A549 (cell line): ENCODE measurements around the gene ASB13. TPM values are rescaled to one million over a fixed set of nuclear protein-coding genes. Genes with fewer than 3 reads are reported as not detected.

ENCODE experiments used
- ATAC-seq, 2 experiments: fragments of 200-7000 bp in 1 of 2; fragments of >200 bp in 1 of 2; cut with Nextera tagmentation in 1 of 2; cut with Tn5 transposase in 1 of 2; 3 replicates each; pipeline versions ENCODE4 v1.8.0 to v1.9.1; 2018 to 2020; ENCODE audit warnings: mild to moderate bottlenecking in 1 of 2, moderate library complexity in 1 of 2
- CTCF ChIA-PET: fragments of 300-600 bp; sonication (Branson Sonifier 250); formaldehyde crosslinking; extraction: SDS; loops from one replicate; lab custom pipeline; 2021; ENCODE audit warnings: antibody characterized with exemption, inconsistent platforms; lab: Yijun Ruan, JAX
- POLR2A ChIA-PET: fragments of 350-600 bp; formaldehyde crosslinking; extraction: SDS; loops from one replicate; lab custom pipeline; 2021; ENCODE audit warnings: antibody characterized with exemption, inconsistent platforms; lab: Yijun Ruan, JAX
- DNase-seq, 2 experiments: peaks; one replicate each; pipeline versions ENCODE4 v3.0.0 to v3.0.0-alpha.2; 2011 to 2016; ENCODE audit warnings: low read depth in 1 of 2, low spot score in 1 of 2
- FAIRE-seq: peaks from 2 replicates; lab custom pipeline; 2011; peaks lifted over from hg19 to GRCh38; lab: Jason Lieb, UNC
- H3K27ac ChIP-seq, 2 experiments: fragments of >200 bp; sonication (Bioruptor Twin); formaldehyde crosslinking; 3 replicates each; pipeline ENCODE4 v1.5.1; 2016 to 2017
- H3K4me1 ChIP-seq: fragments of >200 bp; sonication (Bioruptor Twin); formaldehyde crosslinking; 3 replicates; pipeline ENCODE4 v1.6.1; 2016
- H3K4me2 ChIP-seq: fragments of >200 bp; sonication (Bioruptor Twin); formaldehyde crosslinking; 3 replicates; pipeline ENCODE4 v1.6.1; 2016
- H3K4me3 ChIP-seq: fragments of >200 bp; sonication (Bioruptor Twin); formaldehyde crosslinking; 3 replicates; pipeline ENCODE4 v1.5.1; 2016
- H3K9me3 ChIP-seq: fragments of >200 bp; sonication (Bioruptor Twin); formaldehyde crosslinking; 3 replicates; pipeline ENCODE4 v1.6.1; 2016
- BHLHE40 ChIP-seq: IDR thresholded peaks from 2 replicates; pipeline ENCODE4 v1.6.1; 2012; ENCODE audit warnings: low read depth, low read length, inconsistent platforms
- CBX2 ChIP-seq: fragments of 200-600 bp; sonication (generic); IDR thresholded peaks from 2 replicates; pipeline ENCODE4 v1.6.1; 2016; ENCODE audit warnings: low read depth, mild to moderate bottlenecking, borderline replicate concordance
- CEBPB ChIP-seq, 2 experiments: fragments of >200 bp in 1 of 2; sonication (Bioruptor Twin) in 1 of 2; formaldehyde crosslinking in 1 of 2; IDR thresholded peaks; 2 replicates each; pipeline ENCODE4 v1.6.1; 2012 to 2016
- E2F6 ChIP-seq: IDR thresholded peaks from 2 replicates; pipeline ENCODE4 v1.6.1; 2012; ENCODE audit warnings: low read depth, borderline replicate concordance
- EP300 ChIP-seq, 2 experiments: fragments of >200 bp; sonication (Bioruptor Twin); formaldehyde crosslinking; IDR thresholded peaks; 2 replicates in 1 of 2; 3 replicates in 1 of 2; pipeline ENCODE4 v1.6.1; 2016 to 2017
- FOSB ChIP-seq: fragments of 250-450 bp; sonication (Bioruptor Pico); IDR thresholded peaks from 2 replicates; pipeline ENCODE4 v1.5.0; 2020; ENCODE audit warnings: mild to moderate bottlenecking, moderate library complexity
- GATA3 ChIP-seq: IDR thresholded peaks from 2 replicates; pipeline ENCODE4 v1.6.1; 2012; ENCODE audit warnings: borderline replicate concordance
- JUN ChIP-seq, 2 experiments: fragments of >200 bp; sonication (Bioruptor Twin); formaldehyde crosslinking; IDR thresholded peaks; 2 replicates in 1 of 2; 3 replicates in 1 of 2; pipeline ENCODE4 v1.6.1; 2016 to 2017
- JUNB ChIP-seq: fragments of >200 bp; sonication (Bioruptor Twin); formaldehyde crosslinking; IDR thresholded peaks from 2 replicates; pipeline ENCODE4 v1.6.1; 2016
- KDM1A ChIP-seq: fragments of 200-600 bp; sonication (generic); IDR thresholded peaks from 2 replicates; pipeline ENCODE4 v1.6.1; 2016; ENCODE audit warnings: low read depth, mild to moderate bottlenecking
- MAX ChIP-seq: IDR thresholded peaks from 2 replicates; pipeline ENCODE4 v1.6.1; 2012
- MYC ChIP-seq: IDR thresholded peaks from 2 replicates; pipeline ENCODE4 v1.6.1; 2012; ENCODE audit warnings: mild to moderate bottlenecking, inconsistent platforms, low read length, improper control_type of control experiment, borderline replicate concordance
- POLR2AphosphoS2 ChIP-seq: conservative IDR thresholded peaks from 2 replicates; pipeline ENCODE4 v1.6.1; 2012; ENCODE audit warnings: low read length, improper control_type of control experiment, inconsistent platforms
- RARB ChIP-seq: fragments of 250-450 bp; sonication (Bioruptor Pico); IDR thresholded peaks from 2 replicates; pipeline ENCODE4 v1.8.0; 2021; ENCODE audit warnings: mild to moderate bottlenecking, moderate library complexity
- RFX5 ChIP-seq: fragments of 450-650 bp; IDR thresholded peaks from 2 replicates; pipeline ENCODE4 v1.7.1; 2014; ENCODE audit warnings: antibody characterized with exemption, mild to moderate bottlenecking, moderate library complexity
- SREBF2 ChIP-seq: fragments of 450-650 bp; IDR thresholded peaks from 2 replicates; pipeline ENCODE4 v1.6.1; 2014; ENCODE audit warnings: mild to moderate bottlenecking, moderate library complexity
- USF2 ChIP-seq: fragments of 450-650 bp; IDR thresholded peaks from 2 replicates; pipeline ENCODE4 v1.6.1; 2014; ENCODE audit warnings: antibody characterized with exemption
- ZC3H11A ChIP-seq: fragments of 450-650 bp; IDR thresholded peaks from 2 replicates; pipeline ENCODE4 v1.6.1; 2014; ENCODE audit warnings: antibody characterized with exemption, mild to moderate bottlenecking
- ZFP36 ChIP-seq: fragments of 450-650 bp; IDR thresholded peaks from 2 replicates; pipeline ENCODE4 v1.6.1; 2014; ENCODE audit warnings: borderline replicate concordance; ENCODE audit not compliant: partially characterized antibody
- ZSCAN20 ChIP-seq: fragments of 250-450 bp; sonication (Bioruptor Pico); IDR thresholded peaks from 2 replicates; pipeline ENCODE4 v1.8.0; 2022; ENCODE audit warnings: mild to moderate bottlenecking, moderate library complexity
- WGBS: methylation state at CpG from one replicate; pipeline ENCODE4 v1.1.6; 2017; ENCODE audit errors: missing lambda C conversion rate; 5-methylcytosine and 5-hydroxymethylcytosine counted together
- polyA plus RNA-seq, 4 experiments: library from polyadenylated mRNA; depleted of rRNA in 3 of 4; stranded (reverse); fragments of >200 nt; fragmentation: RNase III in 1 of 4; extraction: RNeasy Plus Mini Kit Qiagen cat#74134 plus additional on column Dnase treatment in 1 of 4; gene quantifications; 2 replicates in 3 of 4; 3 replicates in 1 of 4; pipeline ENCODE4 v1.2.3, GENCODE V29; 2011 to 2017
- TF ChIP-seq, protein P1 (sequence below): fragments of 250-450 bp; sonication (Bioruptor Pico); IDR thresholded peaks from 2 replicates; pipeline ENCODE4 v1.5.0; 2020; ENCODE audit warnings: low read depth, mild to moderate bottlenecking, moderate library complexity
- TF ChIP-seq, protein P2 (sequence below): fragments of >200 bp; sonication (Bioruptor Twin); formaldehyde crosslinking; IDR thresholded peaks from 3 replicates; pipeline ENCODE4 v1.5.1; 2016
- TF ChIP-seq, protein P3 (sequence below): fragments of 150-350 bp; IDR thresholded peaks from 2 replicates; pipeline ENCODE4 v1.6.1; 2014; ENCODE audit warnings: low read depth, mild to moderate bottlenecking, low read length

Gene ASB13
- polyA plus RNA-seq, 2 of the 4 experiments (the other 2 are of a cell fraction), result 10.9 to 12.9 TPM

GRCh38 chr10:5708356-5708755 lies 42.0 kb upstream of the ASB13 start (continued):
- TF ChIP-seq USF2, result no peak
- no peak for TF ChIP-seq JUNB
- no peak for TF ChIP-seq BHLHE40
- no peak for TF ChIP-seq RFX5
- TF ChIP-seq, all 56 proteins: peak for 0

- Histone ChIP-seq H3K27ac (no peak overlapping the region), H3K9me3 (no peaks in the 10 kb centered on the region), H3K4me3 (no peak overlapping the region), H3K4me1 (peaks cover 9% of the 10 kb centered on the region; the same call in 2 of the 3 replicates), H3K4me2 (no peak overlapping the region)
- CTCF ChIA-PET, result no interaction called here
- WGBS, result 93% methylated on average over 1 of the region's 1 CpG
- FAIRE-seq (no peak), DNase-seq (no peak), ATAC-seq (no peak)
- TF ChIP-seq ZFP36, result no peak
- TF ChIP-seq, protein P1, sequence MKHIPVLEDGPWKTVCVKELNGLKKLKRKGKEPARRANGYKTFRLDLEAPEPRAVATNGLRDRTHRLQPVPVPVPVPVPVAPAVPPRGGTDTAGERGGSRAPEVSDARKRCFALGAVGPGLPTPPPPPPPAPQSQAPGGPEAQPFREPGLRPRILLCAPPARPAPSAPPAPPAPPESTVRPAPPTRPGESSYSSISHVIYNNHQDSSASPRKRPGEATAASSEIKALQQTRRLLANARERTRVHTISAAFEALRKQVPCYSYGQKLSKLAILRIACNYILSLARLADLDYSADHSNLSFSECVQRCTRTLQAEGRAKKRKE (CRISPR knock-in tag), result no peak
- TF ChIP-seq, protein P2, sequence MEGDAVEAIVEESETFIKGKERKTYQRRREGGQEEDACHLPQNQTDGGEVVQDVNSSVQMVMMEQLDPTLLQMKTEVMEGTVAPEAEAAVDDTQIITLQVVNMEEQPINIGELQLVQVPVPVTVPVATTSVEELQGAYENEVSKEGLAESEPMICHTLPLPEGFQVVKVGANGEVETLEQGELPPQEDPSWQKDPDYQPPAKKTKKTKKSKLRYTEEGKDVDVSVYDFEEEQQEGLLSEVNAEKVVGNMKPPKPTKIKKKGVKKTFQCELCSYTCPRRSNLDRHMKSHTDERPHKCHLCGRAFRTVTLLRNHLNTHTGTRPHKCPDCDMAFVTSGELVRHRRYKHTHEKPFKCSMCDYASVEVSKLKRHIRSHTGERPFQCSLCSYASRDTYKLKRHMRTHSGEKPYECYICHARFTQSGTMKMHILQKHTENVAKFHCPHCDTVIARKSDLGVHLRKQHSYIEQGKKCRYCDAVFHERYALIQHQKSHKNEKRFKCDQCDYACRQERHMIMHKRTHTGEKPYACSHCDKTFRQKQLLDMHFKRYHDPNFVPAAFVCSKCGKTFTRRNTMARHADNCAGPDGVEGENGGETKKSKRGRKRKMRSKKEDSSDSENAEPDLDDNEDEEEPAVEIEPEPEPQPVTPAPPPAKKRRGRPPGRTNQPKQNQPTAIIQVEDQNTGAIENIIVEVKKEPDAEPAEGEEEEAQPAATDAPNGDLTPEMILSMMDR, result no peak
- TF ChIP-seq JUN (IDR thresholded peaks at IDR 0.05), result no peak
- POLR2A ChIA-PET, result no interaction called here
Observed at GRCh38 chr10:5698062-5698461, 31.7 kb upstream of the ASB13 start.

DNA sequence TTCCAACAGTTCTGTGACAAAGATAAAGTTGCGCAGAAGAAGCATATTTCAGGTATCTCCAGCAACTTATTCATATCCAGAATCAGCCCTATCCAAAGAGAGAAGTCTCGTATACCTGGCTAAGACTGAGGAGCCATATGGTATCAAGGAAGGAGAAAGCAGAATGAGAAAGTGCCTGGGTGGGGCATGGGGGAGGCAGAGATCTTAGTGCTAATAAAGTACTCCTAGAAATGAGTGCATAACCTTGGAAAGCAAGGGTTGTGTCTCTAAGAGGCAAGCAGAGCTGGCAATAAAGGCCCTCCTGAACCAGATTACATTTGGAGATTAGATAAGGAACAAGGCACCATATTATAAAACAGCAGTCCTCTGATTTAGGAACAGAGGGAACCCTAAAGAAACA lies 30.9 kb upstream of the ASB13 start:
- ChIA-PET POLR2A (no interaction called here), CTCF (interaction anchor here (1.6 kb wide), 1 partner anchor 10 kb away, joined by 4 read pairs; no protein-coding TSS in a partner anchor)
- 97% methylated on average over 2 of the region's 2 CpGs for WGBS
- FAIRE-seq (no peak), ATAC-seq (no peak), DNase-seq (no peak)
- Histone ChIP-seq H3K9me3 (no peaks in the 10 kb centered on the region), H3K27ac (no peak overlapping the region), H3K4me1 (peaks cover 9% of the 10 kb centered on the region; the same call in 2 of the 3 replicates), H3K4me3 (no peak overlapping the region), H3K4me2 (no peak overlapping the region)
- no peak for TF ChIP-seq CEBPB (IDR thresholded peaks at IDR 0.05)
- no peak for TF ChIP-seq GATA3
- TF ChIP-seq ZC3H11A, result no peak
- no peak for TF ChIP-seq ZSCAN20
- no peak for TF ChIP-seq USF2
- no peak for TF ChIP-seq MAX
- TF ChIP-seq FOSB, result no peak
- no peak for TF ChIP-seq POLR2AphosphoS2
- TF ChIP-seq, protein P3, sequence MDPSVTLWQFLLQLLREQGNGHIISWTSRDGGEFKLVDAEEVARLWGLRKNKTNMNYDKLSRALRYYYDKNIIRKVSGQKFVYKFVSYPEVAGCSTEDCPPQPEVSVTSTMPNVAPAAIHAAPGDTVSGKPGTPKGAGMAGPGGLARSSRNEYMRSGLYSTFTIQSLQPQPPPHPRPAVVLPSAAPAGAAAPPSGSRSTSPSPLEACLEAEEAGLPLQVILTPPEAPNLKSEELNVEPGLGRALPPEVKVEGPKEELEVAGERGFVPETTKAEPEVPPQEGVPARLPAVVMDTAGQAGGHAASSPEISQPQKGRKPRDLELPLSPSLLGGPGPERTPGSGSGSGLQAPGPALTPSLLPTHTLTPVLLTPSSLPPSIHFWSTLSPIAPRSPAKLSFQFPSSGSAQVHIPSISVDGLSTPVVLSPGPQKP, result no peak
- TF ChIP-seq SREBF2, result no peak
- no peak for TF ChIP-seq CBX2
- TF ChIP-seq KDM1A, result no peak
- TF ChIP-seq, protein P1 (CRISPR knock-in tag), result no peak
- no peak for TF ChIP-seq RARB (CRISPR knock-in tag)
- TF ChIP-seq E2F6, result no peak
- TF ChIP-seq MYC, result no peak
- TF ChIP-seq EP300 (IDR thresholded peaks at IDR 0.05), result no peak
